Upper lobe of left lung (tissue), 6 donors: ENCODE measurements around the gene ADGB. TPM values are rescaled to one million over a fixed set of nuclear protein-coding genes. Genes with fewer than 3 reads are reported as not detected.

Experiments
- ATAC-seq, 2 donors: fragments of 200-7000 bp; cut with Tn5 transposase; one replicate each; pipeline ENCODE4 v1.9.1; 2022; ENCODE audit warnings: mild to moderate bottlenecking in 2 of 2, moderate library complexity in 2 of 2; ENCODE audit not compliant: low FRiP score in 2 of 2
- DNase-seq, 2 donors: peaks; one replicate each; pipeline ENCODE4 v3.0.0-alpha.2; 2019 to 2020
- H3K27ac ChIP-seq, 4 donors: fragments of 200-600 bp; sonication (generic); one replicate each; pipeline ENCODE4 v1.5.1; 2016 to 2019
- H3K27me3 ChIP-seq, 4 donors: fragments of 200-600 bp; sonication (generic); one replicate each; pipeline ENCODE4 v1.5.1; 2017 to 2019
- H3K36me3 ChIP-seq, 4 donors: fragments of 200-600 bp; sonication (generic); one replicate each; pipeline ENCODE4 v1.5.1; 2016 to 2019
- H3K4me1 ChIP-seq, 4 donors: fragments of 200-600 bp; sonication (generic); one replicate each; pipeline ENCODE4 v1.5.1; 2018 to 2019
- H3K4me3 ChIP-seq, 4 donors: fragments of 200-600 bp; sonication (generic); one replicate each; pipeline ENCODE4 v1.5.1; 2017 to 2019; ENCODE audit warnings: mild to moderate bottlenecking in 2 of 4, moderate library complexity in 1 of 4
- H3K9me3 ChIP-seq, 4 donors: fragments of 200-600 bp; sonication (generic); one replicate each; pipeline ENCODE4 v1.5.1; 2018 to 2019
- EP300 ChIP-seq, 4 donors: sonication (generic); formaldehyde crosslinking; IDR thresholded peaks; one replicate each; pipeline ENCODE4 v1.5.1; 2017; ENCODE audit warnings: antibody characterized with exemption in 4 of 4, control low read depth in 2 of 4
- POLR2A ChIP-seq, 4 donors: fragments of 450-650 bp; IDR thresholded peaks; one replicate each; pipeline ENCODE4 v1.5.1; 2016 to 2017; ENCODE audit warnings: antibody characterized with exemption in 4 of 4, mild to moderate bottlenecking in 2 of 4
- POLR2AphosphoS5 ChIP-seq, 2 donors: sonication (generic); formaldehyde crosslinking; IDR thresholded peaks; one replicate each; pipeline ENCODE4 v1.5.1; 2017; ENCODE audit warnings: antibody characterized with exemption in 2 of 2
- WGBS, 2 donors: methylation state at CpG; one replicate each; pipeline ENCODE4 v1.1.5; 2017 to 2018; 5-methylcytosine and 5-hydroxymethylcytosine counted together
- total RNA-seq, 6 donors: library from RNA; depleted of rRNA in 4 of 6; stranded (reverse); fragments of >200 nt in 4 of 6; gene quantifications; one replicate each; pipeline versions ENCODE4 v1.1.0 to v1.2.1, GENCODE V29; 2016 to 2021
- TF ChIP-seq, protein P1 (sequence below), 6 experiments: fragments of 450-650 bp in 4 of 6; fragments of 200-600 bp in 2 of 6; sonication (generic) in 2 of 6; IDR thresholded peaks; one replicate each; pipeline ENCODE4 v1.5.1; 2016 to 2019; ENCODE audit warnings: antibody characterized with exemption in 6 of 6
- donor health status: DM: no; HTN: no; CAD: no; lungs with moderate emphysema.
- donor health status: DM: no; HTN: yes; CAD: no; lungs with severe emphysema.

The ADGB gene
- total RNA-seq, 6 donors from 2014 or later: 0.31 to 34.6 (median 6.2) TPM

DNA sequence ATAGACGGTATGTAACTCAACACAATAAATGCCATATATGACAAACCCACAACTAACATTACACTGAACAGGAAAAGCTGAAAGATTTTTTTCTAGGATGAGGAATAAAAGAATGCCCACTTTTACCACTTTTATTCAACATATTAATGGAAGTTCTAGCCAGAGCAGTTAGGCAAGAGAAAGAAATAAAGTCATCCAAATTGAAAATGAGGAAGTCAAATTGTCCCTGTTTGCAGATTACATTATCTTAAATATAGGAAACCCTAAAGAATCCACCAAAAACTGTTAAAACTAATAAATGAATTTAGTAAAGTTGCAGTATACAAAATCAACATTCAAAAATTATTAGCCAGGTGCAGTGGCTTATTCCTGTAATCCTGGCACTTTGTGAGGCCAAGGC, 24.6 kb upstream of the ADGB start:
- ATAC-seq: no peak
- 85 to 88% methylated on average over 1 of the region's 1 CpG for WGBS, 2 donors
- TF ChIP-seq POLR2AphosphoS5 (IDR thresholded peaks at IDR 0.05): no peak
- TF ChIP-seq, protein P1, sequence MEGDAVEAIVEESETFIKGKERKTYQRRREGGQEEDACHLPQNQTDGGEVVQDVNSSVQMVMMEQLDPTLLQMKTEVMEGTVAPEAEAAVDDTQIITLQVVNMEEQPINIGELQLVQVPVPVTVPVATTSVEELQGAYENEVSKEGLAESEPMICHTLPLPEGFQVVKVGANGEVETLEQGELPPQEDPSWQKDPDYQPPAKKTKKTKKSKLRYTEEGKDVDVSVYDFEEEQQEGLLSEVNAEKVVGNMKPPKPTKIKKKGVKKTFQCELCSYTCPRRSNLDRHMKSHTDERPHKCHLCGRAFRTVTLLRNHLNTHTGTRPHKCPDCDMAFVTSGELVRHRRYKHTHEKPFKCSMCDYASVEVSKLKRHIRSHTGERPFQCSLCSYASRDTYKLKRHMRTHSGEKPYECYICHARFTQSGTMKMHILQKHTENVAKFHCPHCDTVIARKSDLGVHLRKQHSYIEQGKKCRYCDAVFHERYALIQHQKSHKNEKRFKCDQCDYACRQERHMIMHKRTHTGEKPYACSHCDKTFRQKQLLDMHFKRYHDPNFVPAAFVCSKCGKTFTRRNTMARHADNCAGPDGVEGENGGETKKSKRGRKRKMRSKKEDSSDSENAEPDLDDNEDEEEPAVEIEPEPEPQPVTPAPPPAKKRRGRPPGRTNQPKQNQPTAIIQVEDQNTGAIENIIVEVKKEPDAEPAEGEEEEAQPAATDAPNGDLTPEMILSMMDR (IDR thresholded peaks at IDR 0.05): no peak
- TF ChIP-seq POLR2A (IDR thresholded peaks at IDR 0.05): no peak
- TF ChIP-seq EP300 (IDR thresholded peaks at IDR 0.05): no peak

DNA sequence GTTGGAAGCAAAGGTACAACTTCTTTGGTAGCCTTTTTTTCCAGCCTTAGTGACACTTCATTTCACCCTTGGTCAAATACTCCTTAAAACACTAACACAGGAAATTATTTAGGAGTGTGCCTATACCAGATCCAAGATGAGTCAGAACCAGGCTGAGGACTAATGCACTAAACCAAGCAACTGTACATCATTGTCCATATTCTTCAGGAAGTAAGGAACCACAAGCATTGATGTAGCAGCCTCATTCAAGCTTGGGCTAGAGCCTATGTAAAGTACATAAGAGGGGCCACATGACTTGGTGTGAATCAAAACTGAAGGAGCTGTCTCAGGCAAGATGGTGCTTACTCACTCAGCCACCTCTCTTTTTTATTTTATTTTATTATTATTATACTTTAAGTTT, 20.7 kb upstream of the ADGB start:
- Histone ChIP-seq H3K4me1 (no peaks in the 10 kb centered on the region), H3K27ac (no peak overlapping the region), H3K27me3 (no peaks in the 10 kb centered on the region), H3K36me3 (no peaks in the 10 kb centered on the region), H3K9me3 (peaks cover 0 to 7% (median 2%) of the 10 kb centered on the region in 4 donors), H3K4me3 (no peak overlapping the region)
- DNase-seq (no peak), ATAC-seq (no peak)
- TF ChIP-seq POLR2AphosphoS5 (IDR thresholded peaks at IDR 0.05) (no peak), POLR2A (IDR thresholded peaks at IDR 0.05) (no peak), EP300 (IDR thresholded peaks at IDR 0.05) (no peak)
- TF ChIP-seq, protein P1 (IDR thresholded peaks at IDR 0.05): no peak

More for the DNA sequence above, 24.6 kb upstream of the ADGB start:
- Histone ChIP-seq H3K9me3 (peaks cover 0 to 7% (median 2%) of the 10 kb centered on the region in 4 donors), H3K4me1 (no peaks in the 10 kb centered on the region), H3K4me3 (no peak overlapping the region), H3K27ac (no peak overlapping the region), H3K27me3 (no peaks in the 10 kb centered on the region), H3K36me3 (no peaks in the 10 kb centered on the region)
- DNase-seq: no peak

DNA sequence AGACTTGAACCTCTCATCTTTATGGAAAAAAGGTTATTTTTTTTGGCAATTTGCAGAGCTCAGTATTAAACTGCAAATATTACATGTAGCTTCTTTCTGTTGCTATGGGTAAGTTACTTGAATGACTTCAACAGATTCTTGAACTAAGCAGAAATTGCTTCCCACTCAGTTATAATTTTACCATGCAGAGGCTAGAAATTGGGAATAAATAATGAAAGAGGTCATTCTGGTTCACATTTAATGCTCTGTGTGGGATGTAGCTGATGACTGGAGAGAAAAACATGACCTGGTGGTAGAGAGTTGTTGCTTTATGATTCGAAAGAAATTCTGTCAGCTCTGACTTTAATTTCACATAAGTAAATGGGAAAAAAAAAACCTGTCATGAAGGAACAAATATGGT, 16.8 kb upstream of the ADGB start:
- H3K4me3 ChIP-seq: no peak overlapping the region
- H3K4me1 ChIP-seq: no peaks in the 10 kb centered on the region
- TF ChIP-seq EP300 (IDR thresholded peaks at IDR 0.05) (no peak), POLR2AphosphoS5 (IDR thresholded peaks at IDR 0.05) (no peak), POLR2A (IDR thresholded peaks at IDR 0.05) (no peak)
- H3K9me3 ChIP-seq: no peaks in the 10 kb centered on the region
- WGBS, 2 donors: 63 to 73% methylated on average over 1 of the region's 1 CpG
- DNase-seq: no peak
- H3K27me3 ChIP-seq: no peaks in the 10 kb centered on the region
- no peak for ATAC-seq
- no peaks in the 10 kb centered on the region for H3K36me3 ChIP-seq
- no peak overlapping the region for H3K27ac ChIP-seq

DNA sequence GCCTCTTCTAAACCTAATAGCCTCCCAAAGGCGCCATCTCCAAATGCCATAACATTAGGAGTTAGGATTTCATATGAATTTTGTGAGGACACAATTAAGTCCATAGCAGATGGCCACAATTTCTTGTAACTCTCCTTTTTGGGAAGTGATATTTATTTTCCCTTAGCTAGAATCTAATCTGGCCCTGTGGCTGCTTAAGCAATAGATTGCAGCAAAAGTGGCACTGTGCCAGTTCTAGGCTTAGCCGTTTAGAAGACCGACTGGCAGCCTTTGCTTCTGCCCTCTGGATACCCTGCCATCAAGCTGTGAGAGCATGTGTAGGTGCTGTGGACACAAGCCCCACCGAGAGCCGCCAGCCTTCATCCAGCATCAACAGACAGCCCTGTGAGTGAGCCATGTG, 15.9 kb upstream of the ADGB start:
- H3K4me1 ChIP-seq: no peaks in the 10 kb centered on the region
- no peak overlapping the region for H3K27ac ChIP-seq
- 70% methylated on average over 3 to 5 of the region's 5 CpGs for WGBS, 2 donors
- no peaks in the 10 kb centered on the region for H3K9me3 ChIP-seq
- no peak overlapping the region for H3K4me3 ChIP-seq
- peak in 1 of 2 donors; percentile 59 for DNase-seq
- ATAC-seq: peak; percentile 19 to 57
- TF ChIP-seq EP300 (IDR thresholded peaks at IDR 0.05) (no peak), POLR2A (IDR thresholded peaks at IDR 0.05) (no peak), POLR2AphosphoS5 (IDR thresholded peaks at IDR 0.05) (no peak)
- TF ChIP-seq, protein P1 (IDR thresholded peaks at IDR 0.05): no peak
- no peaks in the 10 kb centered on the region for H3K36me3 ChIP-seq
- H3K27me3 ChIP-seq: no peaks in the 10 kb centered on the region

DNA sequence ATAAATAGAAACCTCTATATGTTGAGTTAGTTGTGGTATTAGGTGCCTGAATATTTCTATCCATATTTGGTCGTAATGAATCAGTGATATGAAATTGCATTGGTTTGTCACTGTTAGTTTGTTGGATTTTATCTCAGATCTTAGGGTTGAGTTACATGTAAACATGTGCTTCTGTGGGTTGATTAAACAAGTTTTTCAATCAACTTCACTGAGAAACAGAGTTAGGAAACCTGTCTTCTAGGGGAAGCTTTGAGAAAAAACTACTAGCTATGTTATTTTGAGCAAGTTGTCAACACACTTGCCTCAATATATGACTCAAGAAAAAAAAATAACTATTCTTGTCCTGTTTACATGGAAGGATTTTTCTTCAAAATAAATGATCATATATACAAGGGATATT, 14.8 kb upstream of the ADGB start:
- Histone ChIP-seq H3K9me3 (no peaks in the 10 kb centered on the region), H3K27me3 (no peaks in the 10 kb centered on the region), H3K4me3 (no peak overlapping the region), H3K27ac (no peak overlapping the region), H3K36me3 (no peaks in the 10 kb centered on the region), H3K4me1 (no peaks in the 10 kb centered on the region)
- TF ChIP-seq, protein P1 (IDR thresholded peaks at IDR 0.05): no peak
- TF ChIP-seq POLR2A (IDR thresholded peaks at IDR 0.05): no peak
- no peak for TF ChIP-seq POLR2AphosphoS5 (IDR thresholded peaks at IDR 0.05)
- no peak for TF ChIP-seq EP300 (IDR thresholded peaks at IDR 0.05)
- WGBS, 2 donors: 69 to 74% methylated on average over 1 of the region's 1 CpG
- DNase-seq (no peak), ATAC-seq (no peak)
